Endothelial cell of umbilical vein (primary cell): ENCODE measurements around the gene CLEC16A. TPM values are rescaled to one million over a fixed set of nuclear protein-coding genes. Genes with fewer than 3 reads are reported as not detected.

Source experiments
- BruUV-seq: library from RNA; stranded (reverse); fragments of 400-500 nt; replicated peaks from 2 replicates; lab custom pipeline; 2021; lab: Mats Ljungman, UMichigan
- CTCF ChIA-PET: fragments of 300-600, 350-600 bp; sonication (Branson Sonifier 250); formaldehyde crosslinking; loops from one replicate; lab custom pipeline; 2021; ENCODE audit warnings: antibody characterized with exemption, inconsistent platforms; lab: Charles Lee
- POLR2A ChIA-PET: fragments of 300-600, 350-600 bp; sonication (Branson Sonifier 250); formaldehyde crosslinking; loops from one replicate; lab custom pipeline; 2021; ENCODE audit warnings: antibody characterized with exemption, inconsistent platforms; lab: Charles Lee
- DNase-seq: peaks from one replicate; pipeline ENCODE4 v3.0.0-alpha.2; 2011; ENCODE audit warnings: low read depth, low spot score
- FAIRE-seq: peaks from 2 replicates; lab custom pipeline; 2011; peaks lifted over from hg19 to GRCh38; lab: Jason Lieb, UNC
- H2AFZ ChIP-seq: 2 replicates; pipeline ENCODE4 v1.6.0; 2012; ENCODE audit warnings: low read depth, low read length, control low read depth, inconsistent platforms
- H3K27ac ChIP-seq: 2 replicates; pipeline ENCODE4 v1.5.1; 2011; ENCODE audit warnings: low read depth, mild to moderate bottlenecking, control low read depth, low read length, moderate library complexity; ENCODE audit not compliant: insufficient read depth
- H3K27me3 ChIP-seq, 2 experiments: 2 replicates each; pipeline versions ENCODE4 v1.6.0 to v1.6.1; 2011; ENCODE audit warnings: low read length in 2 of 2, mixed read lengths in 1 of 2; ENCODE audit not compliant: control insufficient read depth in 2 of 2, insufficient read depth in 2 of 2
- H3K36me3 ChIP-seq, 2 experiments: 2 replicates in 1 of 2; 3 replicates in 1 of 2; pipeline ENCODE4 v1.5.1; 2011; ENCODE audit warnings: low read length in 2 of 2, mild to moderate bottlenecking in 1 of 2, moderate library complexity in 1 of 2; ENCODE audit not compliant: control insufficient read depth in 2 of 2, insufficient read depth in 2 of 2; ENCODE audit errors: extremely low read depth in 1 of 2
- H3K4me1 ChIP-seq: 3 replicates; pipeline ENCODE4 v1.5.1; 2011; ENCODE audit warnings: mild to moderate bottlenecking, low read length; ENCODE audit not compliant: control insufficient read depth, insufficient read depth; ENCODE audit errors: extremely low read depth
- H3K4me2 ChIP-seq: 2 replicates; pipeline ENCODE4 v1.6.1; 2011; ENCODE audit warnings: low read length, control low read depth, mixed read lengths; ENCODE audit not compliant: insufficient read depth
- H3K4me3 ChIP-seq, 3 experiments: fragments of 200-600 bp in 1 of 3; sonication (generic), shearing (Covaris generic) in 1 of 3; replicated peaks in 1 of 3; 2 replicates each; pipeline ENCODE4 v1.5.1; 2011 to 2016; ENCODE audit warnings: control low read depth in 3 of 3, low read length in 3 of 3, mild to moderate bottlenecking in 2 of 3, inconsistent platforms in 1 of 3, low read depth in 1 of 3, moderate library complexity in 1 of 3; ENCODE audit not compliant: insufficient read depth in 1 of 3
- H3K79me2 ChIP-seq: 2 replicates; pipeline ENCODE4 v1.6.0; 2012; ENCODE audit warnings: low read length, inconsistent platforms; ENCODE audit not compliant: control insufficient read depth, insufficient read depth
- H3K9ac ChIP-seq: replicated peaks from 2 replicates; pipeline ENCODE3; 2011; ENCODE audit warnings: low read length, control low read depth; ENCODE audit not compliant: insufficient read depth; ENCODE audit errors: extremely low read depth
- H3K9me1 ChIP-seq: replicated peaks from 3 replicates; pipeline ENCODE4 v1.6.0; 2011; ENCODE audit warnings: mild to moderate bottlenecking, low read length; ENCODE audit not compliant: control insufficient read depth, insufficient read depth; ENCODE audit errors: extremely low read depth
- H3K9me3 ChIP-seq: replicated peaks from 2 replicates; pipeline ENCODE4 v1.5.1; 2012; ENCODE audit warnings: low read length, inconsistent platforms; ENCODE audit not compliant: control insufficient read depth, insufficient read depth
- H4K20me1 ChIP-seq: replicated peaks from 2 replicates; pipeline ENCODE3; 2011; ENCODE audit warnings: mild to moderate bottlenecking, low read length; ENCODE audit not compliant: control insufficient read depth, insufficient read depth; ENCODE audit errors: extremely low read depth
- EZH2 ChIP-seq: IDR thresholded peaks from 2 replicates; pipeline ENCODE4 v1.6.1; 2012; ENCODE audit warnings: borderline replicate concordance, low read depth, mild to moderate bottlenecking, moderate library complexity, low read length, inconsistent platforms; ENCODE audit not compliant: severe bottlenecking
- GATA2 ChIP-seq: IDR thresholded peaks from 2 replicates; pipeline ENCODE4 v1.7.0; 2011; ENCODE audit warnings: low read depth, mild to moderate bottlenecking, moderate library complexity, mixed read lengths, low read length; ENCODE audit not compliant: insufficient read length, insufficient read depth
- JUN ChIP-seq: IDR thresholded peaks from 2 replicates; pipeline ENCODE4 v1.6.1; 2011; ENCODE audit warnings: borderline replicate concordance, low read depth; ENCODE audit not compliant: insufficient read length, insufficient read depth
- MYC ChIP-seq: IDR thresholded peaks from one replicate; pipeline ENCODE4 v1.6.1; 2011; ENCODE audit warnings: mild to moderate bottlenecking, low read depth, low read length
- POLR2A ChIP-seq: IDR thresholded peaks from 2 replicates; pipeline ENCODE4 v1.6.1; 2012; ENCODE audit warnings: low read depth, mild to moderate bottlenecking, control low read depth, low read length
- POLR2AphosphoS5 ChIP-seq: IDR thresholded peaks from 2 replicates; pipeline ENCODE4 v1.6.1; 2012; ENCODE audit warnings: low read depth, mild to moderate bottlenecking, control low read depth, low read length, moderate library complexity; ENCODE audit not compliant: insufficient read depth
- dilution Hi-C: fragments of 300-500 bp; cut with MboI; formaldehyde crosslinking; loops from one replicate; pipeline ENCODE4 v1.15.0; 2019; ENCODE audit warnings: low sequenced_read_pairs; ENCODE audit not compliant: extremely low pct_ligation_motif_present
- intact Hi-C: fragments of 100-400 bp; cut with micrococcal nuclease; formaldehyde crosslinking; loops from one replicate; pipeline ENCODE4 v1.10.0; 2022
- polyA plus RNA-seq, 4 experiments: library from polyadenylated mRNA; depleted of rRNA in 3 of 4; stranded (reverse) in 3 of 4; unstranded in 1 of 4; fragments of >200 nt; gene quantifications; 2 replicates each; pipeline versions ENCODE4 v1.2.1 to v1.2.3, GENCODE V29; 2011 to 2012; ENCODE audit warnings: missing spikeins in 1 of 4
- total RNA-seq: library from RNA; stranded (reverse); gene quantifications from 2 replicates; pipeline ENCODE4 v1.2.3, GENCODE V29; 2021
- TF ChIP-seq, protein P1 (sequence below), 2 donors: IDR thresholded peaks; 1 replicate in 1 of 2; 2 replicates in 1 of 2; pipeline ENCODE4 v1.5.1; 2011; ENCODE audit warnings: low read length in 2 of 2, mild to moderate bottlenecking in 2 of 2, moderate library complexity in 2 of 2, control low read depth in 1 of 2, inconsistent platforms in 1 of 2, low read depth in 1 of 2; ENCODE audit not compliant: insufficient read depth in 1 of 2; ENCODE audit errors: extremely low read depth in 1 of 2
- TF ChIP-seq, protein P2 (sequence below): IDR thresholded peaks from 2 replicates; pipeline ENCODE4 v1.6.1; 2011; ENCODE audit not compliant: insufficient read depth, insufficient read length

The CLEC16A gene
- total and polyA plus RNA-seq, 2 donors (not counting 3 experiments of a cell fraction or from before 2014, with no cell fraction given): 11.4 to 23.3 TPM

DNA sequence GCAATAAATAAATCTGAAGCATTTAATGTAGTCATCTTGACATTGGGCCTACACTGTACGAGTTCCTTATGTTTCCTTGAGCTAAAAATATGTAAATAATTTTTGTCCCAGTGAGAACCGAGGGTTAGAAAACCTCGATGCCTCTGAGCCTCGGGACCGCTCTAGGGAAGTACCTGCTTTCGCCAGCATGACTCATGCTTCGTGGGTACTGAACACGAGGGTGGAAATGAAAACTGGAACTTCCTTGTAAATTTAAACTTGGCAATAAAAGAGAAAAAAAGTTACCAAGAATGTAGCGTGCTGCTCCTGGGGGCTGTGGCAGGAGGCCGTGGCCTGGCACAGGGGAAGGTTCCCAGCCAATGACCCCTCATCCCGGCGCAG, 237.5 kb downstream of the CLEC16A start:
- CTCF ChIA-PET: interaction anchor here (1.6 kb wide), 1 partner anchor 14 kb away, joined by 4 read pairs; no protein-coding TSS in a partner anchor
- Histone ChIP-seq H3K9me3 (no peaks in the 10 kb centered on the region), H3K27me3 (no peaks in the 10 kb centered on the region), H3K36me3 (peaks cover 0 to 2% of the 10 kb centered on the region in 2 experiments), H3K4me2 (no peak overlapping the region), H3K9ac (no peak overlapping the region), H3K27ac (no peak overlapping the region), H3K4me1 (no peaks in the 10 kb centered on the region), H3K79me2 (no peaks in the 10 kb centered on the region), H3K9me1 (no peaks in the 10 kb centered on the region), H4K20me1 (no peaks in the 10 kb centered on the region), H2AFZ (no peak overlapping the region), H3K4me3 (no peak overlapping the region)
- POLR2A ChIA-PET: no interaction called here
- dilution Hi-C loops: no loop called here
- no peak for FAIRE-seq
- DNase-seq: no peak
- BruUV-seq: no TSS peak
- TF ChIP-seq POLR2AphosphoS5: no peak
- TF ChIP-seq, protein P1, sequence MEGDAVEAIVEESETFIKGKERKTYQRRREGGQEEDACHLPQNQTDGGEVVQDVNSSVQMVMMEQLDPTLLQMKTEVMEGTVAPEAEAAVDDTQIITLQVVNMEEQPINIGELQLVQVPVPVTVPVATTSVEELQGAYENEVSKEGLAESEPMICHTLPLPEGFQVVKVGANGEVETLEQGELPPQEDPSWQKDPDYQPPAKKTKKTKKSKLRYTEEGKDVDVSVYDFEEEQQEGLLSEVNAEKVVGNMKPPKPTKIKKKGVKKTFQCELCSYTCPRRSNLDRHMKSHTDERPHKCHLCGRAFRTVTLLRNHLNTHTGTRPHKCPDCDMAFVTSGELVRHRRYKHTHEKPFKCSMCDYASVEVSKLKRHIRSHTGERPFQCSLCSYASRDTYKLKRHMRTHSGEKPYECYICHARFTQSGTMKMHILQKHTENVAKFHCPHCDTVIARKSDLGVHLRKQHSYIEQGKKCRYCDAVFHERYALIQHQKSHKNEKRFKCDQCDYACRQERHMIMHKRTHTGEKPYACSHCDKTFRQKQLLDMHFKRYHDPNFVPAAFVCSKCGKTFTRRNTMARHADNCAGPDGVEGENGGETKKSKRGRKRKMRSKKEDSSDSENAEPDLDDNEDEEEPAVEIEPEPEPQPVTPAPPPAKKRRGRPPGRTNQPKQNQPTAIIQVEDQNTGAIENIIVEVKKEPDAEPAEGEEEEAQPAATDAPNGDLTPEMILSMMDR (IDR thresholded peaks at IDR 0.05; ENCODE audit: extremely low read depth in 1 of 2, insufficient read depth in 1 of 2, low read depth in 1 of 2, low read length in 2 of 2): no peak
- TF ChIP-seq MYC: no peak
- no peak for TF ChIP-seq POLR2A
- no peak for TF ChIP-seq EZH2
- TF ChIP-seq GATA2: no peak
- TF ChIP-seq JUN: no peak
- TF ChIP-seq, protein P2, sequence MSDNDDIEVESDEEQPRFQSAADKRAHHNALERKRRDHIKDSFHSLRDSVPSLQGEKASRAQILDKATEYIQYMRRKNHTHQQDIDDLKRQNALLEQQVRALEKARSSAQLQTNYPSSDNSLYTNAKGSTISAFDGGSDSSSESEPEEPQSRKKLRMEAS: no peak
- intact Hi-C loops: no loop called here
